NCI-H526 treated with DMSO at 0.1 percent for 48 hours (cell line): Measurements from ENCODE around the gene MLPH.

Experiments
- DNase-seq: peaks from one replicate; lab custom pipeline; 2025; lab: John Stamatoyannopoulos, UW

MLPH gene

GRCh38 chr2:237500681-237501424, 13.8 kb downstream of the MLPH start:
- DNase-seq, result no peak

GRCh38 chr2:237501892-237502513, 15.0 kb downstream of the MLPH start:
- DNase-seq, result no peak

GRCh38 chr2:237503201-237503600, 16.1 kb downstream of the MLPH start:
- DNase-seq, result no peak

- no peak for DNase-seq
Measured at GRCh38 chr2:237505188-237505939, 18.3 kb downstream of the MLPH start.

GRCh38 chr2:237507512-237507911, 20.5 kb downstream of the MLPH start:
- DNase-seq, result no peak

- no peak for DNase-seq
Measured at GRCh38 chr2:237508361-237508760, 21.3 kb downstream of the MLPH start.

GRCh38 chr2:237509151-237509550, 22.1 kb downstream of the MLPH start:
- DNase-seq, result no peak

- DNase-seq, result no peak
Measured at GRCh38 chr2:237509905-237510304, 22.9 kb downstream of the MLPH start.

- no peak for DNase-seq
Measured at GRCh38 chr2:237510502-237511217, 23.6 kb downstream of the MLPH start.

GRCh38 chr2:237511433-237511832, 24.4 kb downstream of the MLPH start:
- DNase-seq, result no peak

- no peak for DNase-seq
Measured at GRCh38 chr2:237511885-237512405, 24.9 kb downstream of the MLPH start.

GRCh38 chr2:237512774-237513466, 25.9 kb downstream of the MLPH start:
- DNase-seq, result peak; percentile 74

GRCh38 chr2:237513693-237514092, 26.6 kb downstream of the MLPH start:
- no peak for DNase-seq

- DNase-seq, result no peak
Measured at GRCh38 chr2:237514474-237515130, 27.6 kb downstream of the MLPH start.

- DNase-seq, result no peak
Measured at GRCh38 chr2:237515166-237515565, 28.1 kb downstream of the MLPH start.

GRCh38 chr2:237515621-237516275, 28.7 kb downstream of the MLPH start:
- no peak for DNase-seq

GRCh38 chr2:237517163-237517562, 30.1 kb downstream of the MLPH start:
- DNase-seq, result no peak

GRCh38 chr2:237517990-237518389, 30.9 kb downstream of the MLPH start:
- DNase-seq, result no peak

GRCh38 chr2:237519506-237520245, 32.6 kb downstream of the MLPH start:
- DNase-seq, result no peak

- no peak for DNase-seq
Measured at GRCh38 chr2:237520290-237520689, 33.2 kb downstream of the MLPH start.
